Gastroesophageal sphincter (tissue), 4 donors: ENCODE measurements around the gene DMBX1. TPM values are rescaled to one million over a fixed set of nuclear protein-coding genes. Genes with fewer than 3 reads are reported as not detected.

Experiments used
- ATAC-seq: fragments of 150-250 bp; one replicate; pipeline ENCODE4 v1.9.1; 2016; ENCODE audit warnings: mild to moderate bottlenecking, moderate library complexity
- H3K27ac ChIP-seq, 4 donors: fragments of 200-600 bp; sonication (generic) in 3 of 4; 1 replicate in 3 of 4; 2 replicates in 1 of 4; pipeline ENCODE4 v1.5.1; 2016 to 2019
- H3K27me3 ChIP-seq: fragments of 200-600 bp; sonication (generic); one replicate; pipeline ENCODE4 v1.5.1; 2019
- H3K36me3 ChIP-seq, 2 donors: fragments of 200-600 bp; sonication (generic); one replicate each; pipeline ENCODE4 v1.5.1; 2019; ENCODE audit warnings: control low read depth in 1 of 2
- H3K4me1 ChIP-seq, 3 donors: fragments of 200-600 bp; sonication (generic); 1 replicate in 2 of 3; 2 replicates in 1 of 3; pipeline ENCODE4 v1.5.1; 2016 to 2019; ENCODE audit warnings: control low read depth in 2 of 3
- H3K4me3 ChIP-seq, 2 donors: fragments of 200-600 bp; sonication (generic); one replicate each; pipeline ENCODE4 v1.5.1; 2019; ENCODE audit warnings: mild to moderate bottlenecking in 1 of 2, moderate library complexity in 1 of 2
- H3K9me3 ChIP-seq, 3 donors: fragments of 200-600 bp; sonication (generic); one replicate each; pipeline ENCODE4 v1.5.1; 2017 to 2019; ENCODE audit warnings: control low read depth in 2 of 3
- CTCF ChIP-seq, 4 experiments: fragments of 200-600 bp in 2 of 4; fragments of 450-650 bp in 2 of 4; sonication (generic) in 1 of 4; IDR thresholded peaks; one replicate each; pipeline ENCODE4 v1.5.1; 2017 to 2019; ENCODE audit warnings: antibody characterized with exemption in 4 of 4, mild to moderate bottlenecking in 2 of 4, moderate library complexity in 2 of 4
- EP300 ChIP-seq: sonication (generic); formaldehyde crosslinking; IDR thresholded peaks from one replicate; pipeline ENCODE4 v1.6.1; 2017; ENCODE audit warnings: antibody characterized with exemption, mild to moderate bottlenecking
- POLR2A ChIP-seq, 2 donors: fragments of 450-650 bp; IDR thresholded peaks; one replicate each; pipeline ENCODE4 v1.6.1; 2017; ENCODE audit warnings: antibody characterized with exemption in 2 of 2, mild to moderate bottlenecking in 2 of 2, moderate library complexity in 1 of 2
- POLR2AphosphoS5 ChIP-seq: sonication (generic); formaldehyde crosslinking; IDR thresholded peaks from one replicate; pipeline ENCODE4 v1.6.1; 2017; ENCODE audit warnings: antibody characterized with exemption
- WGBS, 2 donors: methylation state at CpG; one replicate each; pipeline ENCODE4 v1.1.5; 2018; ENCODE audit warnings: low coverage in 1 of 2; 5-methylcytosine and 5-hydroxymethylcytosine counted together
- total RNA-seq, 4 donors: library from RNA; depleted of rRNA; stranded (reverse); fragments of >200 nt; gene quantifications; one replicate each; pipeline ENCODE4 v1.1.0, GENCODE V29; 2016

DMBX1 gene
- total RNA-seq, 4 donors from 2014 or later = not detected

- WGBS, 2 donors = no CpG with 5 or more reads among the region's 2 CpGs
- Histone ChIP-seq H3K27ac (no peak overlapping the region), H3K27me3 (peaks cover 69% of the 10 kb centered on the region), H3K9me3 (no peaks in the 10 kb centered on the region), H3K4me3 (no peak overlapping the region), H3K4me1 (no peaks in the 10 kb centered on the region), H3K36me3 (no peaks in the 10 kb centered on the region)
- no peak for TF ChIP-seq EP300
- no peak for ATAC-seq
Measured at GRCh38 chr1:46476673-46477072, 13.0 kb upstream of the DMBX1 start.

- Histone ChIP-seq H3K4me3 (no peak overlapping the region), H3K9me3 (no peaks in the 10 kb centered on the region), H3K27me3 (peaks cover 76% of the 10 kb centered on the region), H3K36me3 (no peaks in the 10 kb centered on the region), H3K4me1 (no peaks in the 10 kb centered on the region), H3K27ac (no peak overlapping the region)
- ATAC-seq = peak; percentile 61
- 21 to 24% methylated on average over 6 to 9 of the region's 11 CpGs for WGBS, 2 donors
- TF ChIP-seq POLR2A (IDR thresholded peaks at IDR 0.05) (no peak), POLR2AphosphoS5 (no peak), EP300 (no peak), CTCF (IDR thresholded peaks at IDR 0.05) (peak in 3 of 4 experiments; percentile 67 to 87 (median 82))
Measured at GRCh38 chr1:46477153-46477929, 12.3 kb upstream of the DMBX1 start.

- peaks cover 90% of the 10 kb centered on the region for H3K27me3 ChIP-seq
- no peaks in the 10 kb centered on the region for H3K9me3 ChIP-seq
- H3K4me1 ChIP-seq = no peaks in the 10 kb centered on the region
- no peak overlapping the region for H3K27ac ChIP-seq
- 66 to 88% methylated on average over 1 to 5 of the region's 8 CpGs for WGBS, 2 donors
- ATAC-seq = no peak
- H3K36me3 ChIP-seq = no peaks in the 10 kb centered on the region
- TF ChIP-seq CTCF (IDR thresholded peaks at IDR 0.05) = no peak
- no peak for TF ChIP-seq POLR2A (IDR thresholded peaks at IDR 0.05)
- no peak for TF ChIP-seq EP300
- TF ChIP-seq POLR2AphosphoS5 = no peak
- no peak overlapping the region for H3K4me3 ChIP-seq
Measured at GRCh38 chr1:46478721-46479485, 10.7 kb upstream of the DMBX1 start.

GRCh38 chr1:46479744-46480350 lies 9.8 kb upstream of the DMBX1 start:
- no peak for ATAC-seq
- Histone ChIP-seq H3K27ac (no peak overlapping the region), H3K4me3 (no peak overlapping the region), H3K9me3 (no peaks in the 10 kb centered on the region), H3K36me3 (no peaks in the 10 kb centered on the region), H3K4me1 (no peaks in the 10 kb centered on the region), H3K27me3 (peaks cover 90% of the 10 kb centered on the region)
- TF ChIP-seq POLR2A (IDR thresholded peaks at IDR 0.05) (no peak), CTCF (IDR thresholded peaks at IDR 0.05) (no peak), POLR2AphosphoS5 (no peak), EP300 (no peak)
- WGBS, 2 donors = 64% methylated on average over 11 of the region's 17 CpGs; no CpG with 5 or more reads in 1 of the 2 donors

- ATAC-seq = no peak
- no peaks in the 10 kb centered on the region for H3K36me3 ChIP-seq
- no peak overlapping the region for H3K4me3 ChIP-seq
- no peaks in the 10 kb centered on the region for H3K9me3 ChIP-seq
- peaks cover 90% of the 10 kb centered on the region for H3K27me3 ChIP-seq
- no peak overlapping the region for H3K27ac ChIP-seq
- no peak for TF ChIP-seq POLR2A (IDR thresholded peaks at IDR 0.05)
- no peak for TF ChIP-seq CTCF (IDR thresholded peaks at IDR 0.05)
- TF ChIP-seq EP300 = no peak
- no peak for TF ChIP-seq POLR2AphosphoS5
- 34 to 64% methylated on average over 1 to 4 of the region's 7 CpGs for WGBS, 2 donors
- H3K4me1 ChIP-seq = peaks cover 0 to 6% (median 0%) of the 10 kb centered on the region in 3 donors
Measured at GRCh38 chr1:46480959-46481646, 8.5 kb upstream of the DMBX1 start.
